Activated CD4-positive, alpha-beta T cell treated with anti-CD3 and anti-CD28 coated beads, Interleukin-2, amount 50 U/mL, for 4 hours (primary cell): ENCODE results near the gene DEDD2.

Experiments
- DNase-seq, 2 experiments: peaks; one replicate each; pipeline ENCODE4 v3.0.0-alpha.2; 2020

DEDD2 gene

GRCh38 chr19:42226886-42227285 is 9.4 kb upstream of the DEDD2 start:
- DNase-seq, result no peak

GRCh38 chr19:42225718-42226292 is 8.3 kb upstream of the DEDD2 start:
- no peak for DNase-seq

- no peak for DNase-seq
Measured at GRCh38 chr19:42224940-42225717, 7.7 kb upstream of the DEDD2 start.

GRCh38 chr19:42220751-42221097 is 3.2 kb upstream of the DEDD2 start:
- DNase-seq, result no peak

- peak; percentile 93 to 95 for DNase-seq
Measured at GRCh38 chr19:42219812-42220750, 2.6 kb upstream of the DEDD2 start, which contains the start of gene ZNF526. Gene ZNF526 (plus strand): TSS chr19:42220312. CDS start chr19:42224404, 4,092 bp downstream.

GRCh38 chr19:42216653-42217519 is 591 bp downstream of the DEDD2 start:
- no peak for DNase-seq

GRCh38 chr19:42214810-42215485 is 2.5 kb downstream of the DEDD2 start:
- DNase-seq, result no peak

GRCh38 chr19:42212886-42213285 is 4.6 kb downstream of the DEDD2 start:
- no peak for DNase-seq

- no peak for DNase-seq
Measured at GRCh38 chr19:42208612-42209011, 8.9 kb downstream of the DEDD2 start.

GRCh38 chr19:42207767-42208271 is 9.7 kb downstream of the DEDD2 start:
- no peak for DNase-seq

- DNase-seq, result no peak
Measured at GRCh38 chr19:42206871-42207755, 10.4 kb downstream of the DEDD2 start.

- DNase-seq, result no peak
Measured at GRCh38 chr19:42204664-42205063, 12.8 kb downstream of the DEDD2 start.

- DNase-seq, result no peak
Measured at GRCh38 chr19:42203700-42204099, 13.8 kb downstream of the DEDD2 start.

- no peak for DNase-seq
Measured at GRCh38 chr19:42202290-42202880, 15.1 kb downstream of the DEDD2 start.

- DNase-seq, result no peak
Measured at GRCh38 chr19:42201489-42202289, 15.8 kb downstream of the DEDD2 start.

- no peak for DNase-seq
Measured at GRCh38 chr19:42200116-42200715, 17.3 kb downstream of the DEDD2 start.

- peak in 1 of 2 experiments; percentile 23 for DNase-seq
Measured at GRCh38 chr19:42199440-42200115, 17.9 kb downstream of the DEDD2 start.
